IMR-90 (cell line): Measurements from ENCODE around the gene COL24A1. TPM values are rescaled to one million over a fixed set of nuclear protein-coding genes. Genes with fewer than 3 reads are reported as not detected.

Experiments
- ATAC-seq: fragments of 200-7000 bp; cut with Tn5 transposase; 2 replicates; pipeline ENCODE4 v1.9.1; 2020; ENCODE audit warnings: low read depth, mild to moderate bottlenecking, moderate library complexity
- BruUV-seq: library from RNA; stranded (reverse); fragments of 400-500 nt; replicated peaks from 2 replicates; lab custom pipeline; 2021; lab: Mats Ljungman, UMichigan
- CTCF ChIA-PET: fragments of 300-600 bp; formaldehyde crosslinking; extraction: SDS; loops from one replicate; lab custom pipeline; 2021; ENCODE audit warnings: antibody characterized with exemption; lab: Yijun Ruan, JAX
- POLR2A ChIA-PET: fragments of 300-600 bp; sonication (Branson Sonifier 250); formaldehyde crosslinking; loops from one replicate; lab custom pipeline; 2022; ENCODE audit warnings: antibody characterized with exemption; ENCODE audit not compliant: unreplicated experiment; lab: Charles Lee
- DNase-seq: peaks from one replicate; pipeline ENCODE4 v3.0.0; 2013
- H2AFZ ChIP-seq: replicated peaks from 2 replicates; pipeline ENCODE3; 2013; ENCODE audit warnings: low read length, mild to moderate bottlenecking; ENCODE audit not compliant: poor library complexity
- H2AK5ac ChIP-seq: 2 replicates; pipeline ENCODE4 v1.6.1; 2013; ENCODE audit warnings: low read depth, low read length, inconsistent platforms
- H2AK9ac ChIP-seq: replicated peaks from 2 replicates; pipeline ENCODE3; 2013; ENCODE audit warnings: mild to moderate bottlenecking, low read depth, low read length, moderate library complexity; ENCODE audit not compliant: poor library complexity
- H2BK120ac ChIP-seq: 2 replicates; pipeline ENCODE4 v1.6.1; 2013; ENCODE audit warnings: low read depth, low read length, inconsistent platforms
- H2BK15ac ChIP-seq: 3 replicates; pipeline ENCODE4 v1.6.1; 2013; ENCODE audit warnings: low read depth, low read length, inconsistent platforms
- H2BK20ac ChIP-seq: 2 replicates; pipeline ENCODE4 v1.6.1; 2013; ENCODE audit warnings: low read depth, mild to moderate bottlenecking, inconsistent platforms, low read length, moderate library complexity
- H2BK5ac ChIP-seq: 2 replicates; pipeline ENCODE4 v1.6.1; 2013; ENCODE audit warnings: mild to moderate bottlenecking, low read depth, low read length, inconsistent platforms; ENCODE audit not compliant: poor library complexity, severe bottlenecking
- H3K14ac ChIP-seq: replicated peaks from 2 replicates; pipeline ENCODE4 v1.6.1; 2013; ENCODE audit warnings: low read depth, low read length, inconsistent platforms
- H3K18ac ChIP-seq: 2 replicates; pipeline ENCODE4 v1.6.1; 2013; ENCODE audit warnings: low read depth, low read length, control low read depth
- H3K23ac ChIP-seq: 2 replicates; pipeline ENCODE4 v1.6.1; 2013; ENCODE audit warnings: low read depth, low read length, inconsistent platforms
- H3K27ac ChIP-seq: 2 replicates; pipeline ENCODE4 v1.5.1; 2013; ENCODE audit warnings: mild to moderate bottlenecking, control low read depth, low read length; ENCODE audit not compliant: insufficient read depth
- H3K27me3 ChIP-seq: 2 replicates; pipeline ENCODE4 v1.6.1; 2013; ENCODE audit warnings: low read length; ENCODE audit not compliant: control insufficient read depth, insufficient read depth
- H3K36me3 ChIP-seq: 2 replicates; pipeline ENCODE4 v1.6.1; 2013; ENCODE audit warnings: low read length, mixed read lengths; ENCODE audit not compliant: control insufficient read depth, insufficient read depth
- H3K4ac ChIP-seq: 2 replicates; pipeline ENCODE4 v1.6.1; 2013; ENCODE audit warnings: low read depth, low read length, inconsistent platforms
- H3K4me1 ChIP-seq: 2 replicates; pipeline ENCODE4 v1.6.1; 2013; ENCODE audit warnings: low read length, mixed read lengths; ENCODE audit not compliant: control insufficient read depth, insufficient read depth
- H3K4me2 ChIP-seq: 2 replicates; pipeline ENCODE4 v1.6.1; 2013; ENCODE audit warnings: low read depth, mild to moderate bottlenecking, control low read depth, low read length, moderate library complexity
- H3K4me3 ChIP-seq: 2 replicates; pipeline ENCODE4 v1.5.1; 2013; ENCODE audit warnings: low read depth, mild to moderate bottlenecking, control low read depth, low read length, moderate library complexity; ENCODE audit not compliant: insufficient read depth
- H3K56ac ChIP-seq: 2 replicates; pipeline ENCODE4 v1.6.1; 2013; ENCODE audit warnings: low read length, inconsistent platforms; ENCODE audit not compliant: insufficient read depth; ENCODE audit errors: extremely low read depth
- H3K79me1 ChIP-seq, 2 experiments: 2 replicates each; pipeline ENCODE4 v1.6.1; 2013; ENCODE audit warnings: low read length in 2 of 2, inconsistent platforms in 1 of 2, low read depth in 1 of 2
- H3K9ac ChIP-seq: 2 replicates; pipeline ENCODE4 v1.6.1; 2013; ENCODE audit warnings: low read depth, low read length, control low read depth
- H3K9me1 ChIP-seq: 2 replicates; pipeline ENCODE4 v1.6.1; 2013; ENCODE audit warnings: low read length, inconsistent platforms; ENCODE audit not compliant: insufficient read depth
- H3K9me3 ChIP-seq: 2 replicates; pipeline ENCODE4 v1.6.1; 2013; ENCODE audit warnings: low read length; ENCODE audit not compliant: control insufficient read depth, insufficient read depth
- H4K20me1 ChIP-seq: 2 replicates; pipeline ENCODE4 v1.6.1; 2013; ENCODE audit warnings: low read length, inconsistent platforms; ENCODE audit not compliant: insufficient read depth
- H4K5ac ChIP-seq: 2 replicates; pipeline ENCODE4 v1.6.1; 2013; ENCODE audit warnings: mild to moderate bottlenecking, low read depth, low read length, control low read depth
- H4K8ac ChIP-seq, 2 experiments: 2 replicates each; pipeline ENCODE4 v1.6.1; 2013; ENCODE audit warnings: low read depth in 2 of 2, low read length in 2 of 2, control low read depth in 1 of 2, inconsistent platforms in 1 of 2
- H4K91ac ChIP-seq: 2 replicates; pipeline ENCODE4 v1.6.1; 2013; ENCODE audit warnings: low read depth, low read length, inconsistent platforms; ENCODE audit not compliant: insufficient read depth
- BHLHE40 ChIP-seq: fragments of 150-350 bp; IDR thresholded peaks from 2 replicates; pipeline ENCODE4 v1.6.1; 2016; ENCODE audit warnings: mild to moderate bottlenecking, low read depth, low read length
- CEBPB ChIP-seq: IDR thresholded peaks from 2 replicates; pipeline ENCODE4 v1.6.1; 2012; ENCODE audit warnings: low read depth, low read length, improper control_type of control experiment
- CHD1 ChIP-seq: IDR thresholded peaks from 2 replicates; pipeline ENCODE4 v1.6.1; 2012; ENCODE audit warnings: low read depth, low read length, improper control_type of control experiment
- CTCF ChIP-seq: conservative IDR thresholded peaks from 2 replicates; pipeline ENCODE4 v1.5.1; 2012; ENCODE audit warnings: mild to moderate bottlenecking, low read depth, low read length, improper control_type of control experiment
- MAFK ChIP-seq: IDR thresholded peaks from 2 replicates; pipeline ENCODE4 v1.6.1; 2012; ENCODE audit warnings: low read depth, low read length, improper control_type of control experiment
- MAZ ChIP-seq: IDR thresholded peaks from 2 replicates; pipeline ENCODE4 v1.6.1; 2012; ENCODE audit warnings: low read depth, mild to moderate bottlenecking, low read length, improper control_type of control experiment, moderate library complexity, borderline replicate concordance
- MXI1 ChIP-seq: IDR thresholded peaks from 2 replicates; pipeline ENCODE4 v1.6.1; 2012; ENCODE audit warnings: low read depth, mild to moderate bottlenecking, low read length, moderate library complexity, borderline replicate concordance
- POLR2A ChIP-seq: IDR thresholded peaks from 2 replicates; pipeline ENCODE4 v1.6.1; 2012; ENCODE audit warnings: mild to moderate bottlenecking, low read depth, low read length
- RCOR1 ChIP-seq: IDR thresholded peaks from 2 replicates; pipeline ENCODE4 v1.6.1; 2012; ENCODE audit warnings: mild to moderate bottlenecking, low read length, improper control_type of control experiment; ENCODE audit not compliant: insufficient replicate concordance
- RFX5 ChIP-seq: IDR thresholded peaks from 2 replicates; pipeline ENCODE4 v1.8.0; 2012; ENCODE audit warnings: low read depth, mild to moderate bottlenecking, low read length, moderate library complexity
- USF2 ChIP-seq: fragments of 150-350 bp; IDR thresholded peaks from 2 replicates; pipeline ENCODE4 v1.6.1; 2017; ENCODE audit warnings: mild to moderate bottlenecking, antibody characterized with exemption, low read length, low read depth
- WGBS, 2 experiments: methylation state at CpG; one replicate each; pipeline versions ENCODE4 v1.1.5 to v1.1.7; 2013; ENCODE audit warnings: missing lambda C conversion rate in 2 of 2; ENCODE audit not compliant: insufficient read length in 1 of 2; ENCODE audit errors: extremely low coverage in 2 of 2; 5-methylcytosine and 5-hydroxymethylcytosine counted together
- dilution Hi-C: fragments of 300-500 bp; cut with HindIII; formaldehyde crosslinking; loops from one replicate; pipeline ENCODE4 v1.14.3; 2018; ENCODE audit warnings: low sequenced_read_pairs; ENCODE audit not compliant: unreplicated experiment
- in situ Hi-C: fragments of 300-500 bp; cut with MboI; formaldehyde crosslinking; loops from 3 replicates; pipeline ENCODE4 v1.14.3; 2019; ENCODE audit warnings: low sequenced_read_pairs, inconsistent platforms, mixed read lengths
- intact Hi-C: fragments of 100-400 bp; cut with micrococcal nuclease; formaldehyde crosslinking; loops from 2 replicates; pipeline ENCODE4 v1.10.0; 2022
- polyA plus RNA-seq, 3 experiments: library from polyadenylated mRNA; depleted of rRNA; stranded (reverse); fragments of >200 nt; gene quantifications; 2 replicates each; pipeline ENCODE4 v1.2.3, GENCODE V29; 2012; ENCODE audit warnings: low replicate concordance in 1 of 3
- total RNA-seq: library from RNA; depleted of rRNA; stranded (reverse); fragments of >200 nt; gene quantifications from 2 replicates; pipeline ENCODE4 v1.2.3, GENCODE V29; 2012
- TF ChIP-seq, protein P1 (sequence below): fragments of 150-350 bp; IDR thresholded peaks from 2 replicates; pipeline ENCODE4 v1.6.1; 2016; ENCODE audit warnings: low read depth, mild to moderate bottlenecking, low read length, moderate library complexity, borderline replicate concordance

Gene COL24A1
- total and polyA plus RNA-seq, 2 of the 4 experiments (the other 2 are of a cell fraction): 1.4 to 2.2 TPM

GRCh38 chr1:85952460-85952859, 204.1 kb downstream of the COL24A1 start:
- intact Hi-C loops: no loop called here
- no peak overlapping the region for H2BK20ac ChIP-seq
- in situ Hi-C loops: no loop called here
- no peaks in the 10 kb centered on the region for H3K79me1 ChIP-seq
- no peaks in the 10 kb centered on the region for H3K27me3 ChIP-seq
- H3K4me2 ChIP-seq: no peak overlapping the region; the same call in 1 of the 2 replicates
- H4K20me1 ChIP-seq: no peaks in the 10 kb centered on the region
- no peak overlapping the region for H2BK120ac ChIP-seq
- ChIA-PET POLR2A (no interaction called here), CTCF (no interaction called here)
- H3K23ac ChIP-seq: no peak overlapping the region
- H3K4me1 ChIP-seq: 0 out of 2 replicates have a peak, but pooled peaks cover 2% of the 10 kb centered on the region
- no peak for TF ChIP-seq MAZ
- TF ChIP-seq CHD1: no peak
- TF ChIP-seq CTCF: no peak
- no peak for TF ChIP-seq USF2
- no peak for TF ChIP-seq CEBPB
- TF ChIP-seq BHLHE40: no peak
- TF ChIP-seq, protein P1, sequence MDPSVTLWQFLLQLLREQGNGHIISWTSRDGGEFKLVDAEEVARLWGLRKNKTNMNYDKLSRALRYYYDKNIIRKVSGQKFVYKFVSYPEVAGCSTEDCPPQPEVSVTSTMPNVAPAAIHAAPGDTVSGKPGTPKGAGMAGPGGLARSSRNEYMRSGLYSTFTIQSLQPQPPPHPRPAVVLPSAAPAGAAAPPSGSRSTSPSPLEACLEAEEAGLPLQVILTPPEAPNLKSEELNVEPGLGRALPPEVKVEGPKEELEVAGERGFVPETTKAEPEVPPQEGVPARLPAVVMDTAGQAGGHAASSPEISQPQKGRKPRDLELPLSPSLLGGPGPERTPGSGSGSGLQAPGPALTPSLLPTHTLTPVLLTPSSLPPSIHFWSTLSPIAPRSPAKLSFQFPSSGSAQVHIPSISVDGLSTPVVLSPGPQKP: no peak
- TF ChIP-seq RFX5: no peak
- no peak for TF ChIP-seq MXI1
- no peak for TF ChIP-seq RCOR1
- no peak for TF ChIP-seq POLR2A
- TF ChIP-seq MAFK: no peak
- H2BK15ac ChIP-seq: no peak overlapping the region
- H3K4me3 ChIP-seq: no peak overlapping the region
- H4K8ac ChIP-seq: no peak overlapping the region
- no peak overlapping the region for H2AK9ac ChIP-seq
- H2BK5ac ChIP-seq: no peak overlapping the region
- BruUV-seq: no TSS peak
- dilution Hi-C loops: no loop called here
- H2AFZ ChIP-seq: no peak overlapping the region
- ATAC-seq (peak; percentile 29; the same call in 1 of the 2 replicates), DNase-seq (peak; percentile 6)
- H3K4ac ChIP-seq: no peak overlapping the region
- H4K91ac ChIP-seq: no peak overlapping the region
- H3K56ac ChIP-seq: no peak overlapping the region
- no peaks in the 10 kb centered on the region for H3K9me3 ChIP-seq
- H3K14ac ChIP-seq: no peak overlapping the region
- no peak overlapping the region for H4K5ac ChIP-seq
- H2AK5ac ChIP-seq: no peak overlapping the region
- H3K9me1 ChIP-seq: no peaks in the 10 kb centered on the region
- H3K18ac ChIP-seq: no peak overlapping the region
- H3K36me3 ChIP-seq: no peaks in the 10 kb centered on the region
- no CpG with 5 or more reads among the region's 3 CpGs for WGBS, 2 experiments
- H3K27ac ChIP-seq: no peak overlapping the region
- no peak overlapping the region for H3K9ac ChIP-seq
